ENCODE measurements around the gene TMEM62. TPM values are rescaled to one million over a fixed set of nuclear protein-coding genes. Genes with fewer than 3 reads are reported as not detected.
A peak's percentile ranks its signal among the peaks of the same experiment; 100 is the strongest.

Gene TMEM62
- total and polyA plus RNA-seq, 2 donors from 2014 or later, result 14.7 to 31.2 TPM

DNA sequence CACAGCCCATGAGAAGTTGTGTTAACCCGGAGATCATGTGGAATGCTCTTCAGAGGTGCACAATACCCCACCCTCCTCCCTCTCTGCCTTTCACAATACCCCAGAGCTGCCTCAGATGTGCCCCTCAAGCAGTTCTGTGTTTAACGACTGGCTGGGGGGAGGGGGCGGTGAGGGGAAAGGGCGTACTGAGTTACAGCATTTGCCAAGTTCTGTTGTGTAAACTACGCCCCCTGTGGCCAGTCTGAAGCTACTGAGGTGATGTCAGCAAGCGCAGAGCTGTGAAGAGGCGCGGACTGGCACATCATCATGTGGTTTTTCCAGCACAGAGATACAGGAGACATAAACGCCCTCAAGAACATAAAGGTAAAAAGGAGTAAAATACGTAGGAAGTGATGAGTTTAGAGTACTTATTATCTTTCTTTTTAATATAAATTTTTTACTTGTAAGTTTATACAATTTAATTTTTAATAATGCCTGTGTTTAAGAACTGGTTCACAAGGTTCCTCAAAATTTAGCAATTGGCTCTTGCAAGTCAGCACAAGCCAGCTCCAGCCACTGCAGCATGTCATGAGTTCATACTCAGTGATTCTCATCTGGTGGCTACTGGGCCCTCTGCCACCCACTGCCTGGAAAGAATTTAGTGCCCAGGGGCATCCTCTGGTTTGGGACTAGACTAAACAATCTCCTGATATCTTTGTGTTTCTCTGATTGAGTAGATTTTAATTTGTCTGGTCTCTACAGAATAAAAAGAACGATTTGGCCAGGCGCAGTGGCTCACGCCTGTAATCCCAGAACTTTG lies 85.7 kb downstream of the TMEM62 start:
- intact Hi-C loops (cut with DNase I), result no loop called here
- Histone ChIP-seq H3K9ac (ENCODE audit: low read length in 3 of 3) (no peak overlapping the region), H3K27ac (ENCODE audit: low read depth in 2 of 2, low read length in 2 of 2) (no peak overlapping the region), H3K27me3 (ENCODE audit: control insufficient read depth, insufficient read depth, low read length) (no peaks in the 10 kb centered on the region), H3K4me3 (ENCODE audit: low read length in 3 of 3) (no peak overlapping the region), H3K36me3 (ENCODE audit: control insufficient read depth in 2 of 3, insufficient read depth in 3 of 3, low read length in 3 of 3) (no peaks in the 10 kb centered on the region), H3K9me3 (ENCODE audit: control insufficient read depth in 2 of 3, insufficient read depth in 1 of 3, low read length in 3 of 3) (no peaks in the 10 kb centered on the region), H3K4me1 (ENCODE audit: control insufficient read depth in 2 of 3, insufficient read depth in 2 of 3, low read depth in 1 of 3, low read length in 3 of 3) (no peaks in the 10 kb centered on the region)
- TF ChIP-seq, protein P1, sequence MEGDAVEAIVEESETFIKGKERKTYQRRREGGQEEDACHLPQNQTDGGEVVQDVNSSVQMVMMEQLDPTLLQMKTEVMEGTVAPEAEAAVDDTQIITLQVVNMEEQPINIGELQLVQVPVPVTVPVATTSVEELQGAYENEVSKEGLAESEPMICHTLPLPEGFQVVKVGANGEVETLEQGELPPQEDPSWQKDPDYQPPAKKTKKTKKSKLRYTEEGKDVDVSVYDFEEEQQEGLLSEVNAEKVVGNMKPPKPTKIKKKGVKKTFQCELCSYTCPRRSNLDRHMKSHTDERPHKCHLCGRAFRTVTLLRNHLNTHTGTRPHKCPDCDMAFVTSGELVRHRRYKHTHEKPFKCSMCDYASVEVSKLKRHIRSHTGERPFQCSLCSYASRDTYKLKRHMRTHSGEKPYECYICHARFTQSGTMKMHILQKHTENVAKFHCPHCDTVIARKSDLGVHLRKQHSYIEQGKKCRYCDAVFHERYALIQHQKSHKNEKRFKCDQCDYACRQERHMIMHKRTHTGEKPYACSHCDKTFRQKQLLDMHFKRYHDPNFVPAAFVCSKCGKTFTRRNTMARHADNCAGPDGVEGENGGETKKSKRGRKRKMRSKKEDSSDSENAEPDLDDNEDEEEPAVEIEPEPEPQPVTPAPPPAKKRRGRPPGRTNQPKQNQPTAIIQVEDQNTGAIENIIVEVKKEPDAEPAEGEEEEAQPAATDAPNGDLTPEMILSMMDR (IDR thresholded peaks at IDR 0.05; ENCODE audit: borderline replicate concordance, extremely low read depth, insufficient read depth), result no peak
- FAIRE-seq (no peak), DNase-seq (peak in 4 of 5 donors; percentile 41 to 59 (median 50))

GRCh38 chr15:43219929-43220928 lies 86.8 kb downstream of the TMEM62 start:
- Histone ChIP-seq H3K27me3 (ENCODE audit: control insufficient read depth, insufficient read depth, low read length) (no peaks in the 10 kb centered on the region), H3K27ac (ENCODE audit: low read depth in 2 of 2, low read length in 2 of 2) (no peak overlapping the region), H3K4me3 (ENCODE audit: low read length in 3 of 3) (no peak overlapping the region), H3K9ac (ENCODE audit: low read length in 3 of 3) (no peak overlapping the region), H3K36me3 (ENCODE audit: control insufficient read depth in 2 of 3, insufficient read depth in 3 of 3, low read length in 3 of 3) (no peaks in the 10 kb centered on the region), H3K4me1 (ENCODE audit: control insufficient read depth in 2 of 3, insufficient read depth in 2 of 3, low read depth in 1 of 3, low read length in 3 of 3) (no peaks in the 10 kb centered on the region), H3K9me3 (ENCODE audit: control insufficient read depth in 2 of 3, insufficient read depth in 1 of 3, low read length in 3 of 3) (no peaks in the 10 kb centered on the region)
- TF ChIP-seq, protein P1 (IDR thresholded peaks at IDR 0.05; ENCODE audit: borderline replicate concordance, extremely low read depth, insufficient read depth), result no peak
- intact Hi-C loops (cut with DNase I), result loop anchor here (10.0 kb wide), 1 partner anchor 65 kb away; no protein-coding TSS in a partner anchor
- FAIRE-seq (no peak), DNase-seq (no peak)

- intact Hi-C loops (cut with DNase I), result loop anchor here (10.0 kb wide), 1 partner anchor 64 kb away; no protein-coding TSS in a partner anchor
- FAIRE-seq, result no peak
- no peak within 1 kb of the TSS for H3K27ac ChIP-seq (ENCODE audit: low read depth in 2 of 2, low read length in 2 of 2)
Measured at GRCh38 chr15:43220991-43221403, 87.6 kb downstream of the TMEM62 start, which contains the start of gene EPB42. Gene EPB42 (minus strand): TSS chr15:43221018. CDS start chr15:43220825, 193 bp downstream.

More at GRCh38 chr15:43220991-43221403, 87.6 kb downstream of the TMEM62 start, which contains the start of gene EPB42:
- H3K9ac ChIP-seq (ENCODE audit: low read length in 3 of 3), result no peak within 1 kb of the TSS
- TF ChIP-seq, protein P1 (IDR thresholded peaks at IDR 0.05; ENCODE audit: borderline replicate concordance, extremely low read depth, insufficient read depth), result no peak
- no peak within 1 kb of the TSS for H3K4me3 ChIP-seq (ENCODE audit: low read length in 3 of 3)
- H3K27me3 ChIP-seq (ENCODE audit: control insufficient read depth, insufficient read depth, low read length), result no peaks in the 10 kb centered on the region
- DNase-seq, result no peak
- no peaks in the 10 kb centered on the region for H3K9me3 ChIP-seq (ENCODE audit: control insufficient read depth in 2 of 3, insufficient read depth in 1 of 3, low read length in 3 of 3)
- no peaks in the 10 kb centered on the region for H3K36me3 ChIP-seq (ENCODE audit: control insufficient read depth in 2 of 3, insufficient read depth in 3 of 3, low read length in 3 of 3)
- H3K4me1 ChIP-seq (ENCODE audit: control insufficient read depth in 2 of 3, insufficient read depth in 2 of 3, low read depth in 1 of 3, low read length in 3 of 3), result no peaks in the 10 kb centered on the region

Data from kidney (tissue), 14 donors.